Renal cortex interstitium (tissue), 15 donors: ENCODE measurements around the gene CCDC78. TPM values are rescaled to one million over a fixed set of nuclear protein-coding genes. Genes with fewer than 3 reads are reported as not detected.

Experiments used
- DNase-seq, 11 donors: peaks; one replicate each; pipeline ENCODE4 v3.0.0-alpha.2; 2013; ENCODE audit warnings: low read depth in 9 of 11, low spot score in 4 of 11; ENCODE audit errors: extremely low read depth in 1 of 11
- long read RNA-seq, 16 experiments: transcript quantifications; one replicate each; lab custom pipeline, GENCODE V29; 2026
- polyA plus RNA-seq, 3 donors: library from polyadenylated mRNA; unstranded; fragments of 120-200 nt; gene quantifications; one replicate each; pipeline ENCODE4 v1.2.1, GENCODE V29; 2013; ENCODE audit not compliant: insufficient read length in 3 of 3

Gene CCDC78
- polyA plus RNA-seq, result 1 to 10 TPM; 1.5 to 3.6 (median 3.1) TPM
- long read RNA-seq, donor 1, result 0 reads
- long read RNA-seq, donor 2, result 0 reads
- long read RNA-seq, donor 3, partial matches to known transcripts, result 8 of 8 reads
- long read RNA-seq, donor 3, other reads (novel, unspliced or antisense), result 0 of 8 reads
- long read RNA-seq, donor 4, result 0 reads
- long read RNA-seq, donor 5, result 0 reads
- long read RNA-seq, donor 6, result 0 reads
- long read RNA-seq, donor 7, result 0 reads
- long read RNA-seq, donor 8, result 0 reads
- long read RNA-seq, donor 9, result 0 reads
- long read RNA-seq, donor 10, result 0 reads
- long read RNA-seq, donor 11, result 0 reads
- long read RNA-seq, donor 12, result 0 reads
- long read RNA-seq, donor 13, result 0 reads
- long read RNA-seq, donor 14, result 0 reads
- long read RNA-seq, donor 15, result 0 reads
- long read RNA-seq, donor 16, result 0 reads

GRCh38 chr16:726438-727290, at the start of gene CCDC78, which contains the start of gene HAGHL:
CCDC78 (minus strand) TSS chr16:726443; CDS start chr16:726367, 76 bp downstream.
HAGHL (plus strand) TSS chr16:727106; CDS start chr16:727510, 404 bp downstream.
- DNase-seq, result no peak

- DNase-seq, result no peak
Observed at GRCh38 chr16:775236-775796, 49.1 kb upstream of the CCDC78 start.

- DNase-seq, result no peak
Observed at GRCh38 chr16:774086-775001, 48.1 kb upstream of the CCDC78 start.

GRCh38 chr16:772959-773358, 46.7 kb upstream of the CCDC78 start:
- no peak for DNase-seq

GRCh38 chr16:770411-770810, 44.2 kb upstream of the CCDC78 start:
- no peak for DNase-seq

GRCh38 chr16:769934-770333, 43.7 kb upstream of the CCDC78 start:
- DNase-seq, result no peak

- DNase-seq, result no peak
Observed at GRCh38 chr16:769184-769784, 43.0 kb upstream of the CCDC78 start.

GRCh38 chr16:768428-768827, 42.2 kb upstream of the CCDC78 start:
- DNase-seq, result no peak

- no peak for DNase-seq
Observed at GRCh38 chr16:767743-768235, 41.5 kb upstream of the CCDC78 start.

GRCh38 chr16:766820-767640, 40.8 kb upstream of the CCDC78 start:
- no peak for DNase-seq

GRCh38 chr16:766008-766819, 40.0 kb upstream of the CCDC78 start:
- no peak for DNase-seq

GRCh38 chr16:765488-765865, 39.2 kb upstream of the CCDC78 start:
- DNase-seq, result no peak

- no peak for DNase-seq
Observed at GRCh38 chr16:764848-765487, 38.7 kb upstream of the CCDC78 start.

- no peak for DNase-seq
Observed at GRCh38 chr16:764184-764750, 38.0 kb upstream of the CCDC78 start.

- no peak for DNase-seq
Observed at GRCh38 chr16:763369-764183, 37.3 kb upstream of the CCDC78 start.
